Erythroblast (primary cell): ENCODE measurements around the gene BRWD1.

Source experiments
- GATA1 ChIP-seq: IDR thresholded peaks from 2 replicates; pipeline ENCODE4 v1.6.1; 2011; ENCODE audit warnings: low read depth, mild to moderate bottlenecking, control low read depth, low read length, moderate library complexity
- POLR2A ChIP-seq: IDR thresholded peaks from 2 replicates; pipeline ENCODE4 v1.6.1; 2011; ENCODE audit warnings: mild to moderate bottlenecking, low read length

DNA sequence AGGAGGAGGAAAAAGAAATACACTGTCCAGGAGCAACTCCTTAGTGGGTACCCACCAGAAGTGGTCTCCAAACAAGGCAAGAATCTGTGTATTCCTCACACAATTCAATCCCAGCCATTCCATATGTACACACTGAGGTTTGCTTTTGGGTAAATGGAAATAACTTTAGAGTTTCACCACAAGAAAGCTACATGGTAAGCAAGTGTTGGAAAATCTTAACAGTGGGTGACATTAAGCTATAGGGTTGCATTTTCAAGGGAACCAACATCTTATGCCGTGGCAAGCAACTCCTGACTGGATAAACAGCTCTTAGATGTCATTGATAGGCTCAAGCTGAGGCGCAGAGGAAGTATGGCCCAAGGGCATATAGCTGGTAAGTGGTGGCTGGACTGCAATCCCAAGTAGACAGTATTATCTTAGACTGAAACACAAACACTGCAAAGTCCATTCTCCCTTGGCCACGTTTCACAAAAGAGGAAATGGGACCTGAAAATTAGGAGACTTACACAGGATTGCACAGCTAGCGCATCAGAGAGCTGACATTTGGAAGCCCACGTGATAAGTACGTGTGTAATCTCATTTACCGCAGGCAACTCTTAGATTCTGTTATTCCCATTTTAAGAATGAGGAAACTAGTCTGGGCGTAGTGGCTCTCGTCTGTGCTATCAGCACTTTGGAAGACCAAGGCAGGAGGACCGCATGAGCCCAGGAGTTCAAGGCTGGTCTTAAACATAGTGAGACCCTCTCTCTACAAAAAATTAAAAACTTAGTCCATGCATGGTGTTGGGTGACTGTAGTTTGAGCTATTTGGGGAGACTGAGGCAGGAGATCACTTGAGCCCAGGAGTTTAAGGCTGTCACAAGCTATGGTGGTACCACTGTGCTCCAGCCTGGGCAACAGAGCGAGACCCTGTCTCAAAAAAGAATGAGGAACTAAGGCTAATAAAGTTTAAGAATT lies 4.0 kb upstream of the BRWD1 start:
- TF ChIP-seq POLR2A = no peak
- no peak for TF ChIP-seq GATA1
